Measurements from ENCODE around the gene JAKMIP1.

JAKMIP1 gene

GRCh38 chr4:6085028-6085690 lies 115.2 kb downstream of the JAKMIP1 start:
- no peak for TF ChIP-seq CTCF (IDR thresholded peaks at IDR 0.05; ENCODE audit: low read depth, low read length)
- no peak for DNase-seq (ENCODE audit: extremely low read depth, low read depth)

- no peak for TF ChIP-seq CTCF (IDR thresholded peaks at IDR 0.05; ENCODE audit: low read depth, low read length)
Observed at GRCh38 chr4:6079965-6080364, 120.4 kb downstream of the JAKMIP1 start.

GRCh38 chr4:6078560-6078959 lies 121.8 kb downstream of the JAKMIP1 start:
- TF ChIP-seq CTCF (IDR thresholded peaks at IDR 0.05; ENCODE audit: low read depth, low read length), result no peak
- DNase-seq (ENCODE audit: extremely low read depth, low read depth), result no peak

More at GRCh38 chr4:6079965-6080364, 120.4 kb downstream of the JAKMIP1 start:
- DNase-seq (ENCODE audit: extremely low read depth, low read depth), result no peak

- no peak for DNase-seq (ENCODE audit: extremely low read depth, low read depth)
- no peak for TF ChIP-seq CTCF (IDR thresholded peaks at IDR 0.05; ENCODE audit: low read depth, low read length)
Observed at GRCh38 chr4:6076391-6076790, 124.0 kb downstream of the JAKMIP1 start.

- no peak for DNase-seq (ENCODE audit: extremely low read depth, low read depth)
- no peak for TF ChIP-seq CTCF (IDR thresholded peaks at IDR 0.05; ENCODE audit: low read depth, low read length)
Observed at GRCh38 chr4:6074758-6075157, 125.6 kb downstream of the JAKMIP1 start.

- TF ChIP-seq CTCF (IDR thresholded peaks at IDR 0.05; ENCODE audit: low read depth, low read length), result no peak
- DNase-seq (ENCODE audit: extremely low read depth, low read depth), result no peak
Observed at GRCh38 chr4:6071959-6072720, 128.2 kb downstream of the JAKMIP1 start.

- no peak for DNase-seq (ENCODE audit: extremely low read depth, low read depth)
- no peak for TF ChIP-seq CTCF (IDR thresholded peaks at IDR 0.05; ENCODE audit: low read depth, low read length)
Observed at GRCh38 chr4:6071191-6071958, 129.0 kb downstream of the JAKMIP1 start.
